ENCODE data around the gene RAB31. TPM values are rescaled to one million over a fixed set of nuclear protein-coding genes. Genes with fewer than 3 reads are reported as not detected.

RAB31 gene
- total and polyA plus RNA-seq, 10 donors = 12.3 to 112 (median 72.6) TPM

- 94 to 97% (median 95%) methylated on average over 8 to 9 of the region's 9 CpGs for WGBS, 5 donors
- Histone ChIP-seq H3K27ac (peak overlapping the region in 1 of 8 donors; percentile 66), H3K4me3 (no peak overlapping the region), H3K36me3 (peaks cover 0 to 37% (median 0%) of the 10 kb centered on the region in 6 donors), H3K9me3 (no peaks in the 10 kb centered on the region), H3K27me3 (replicated peaks in 1 of 7) (no peaks in the 10 kb centered on the region), H3K4me1 (peaks cover 0 to 56% (median 34%) of the 10 kb centered on the region in 6 donors)
- TF ChIP-seq POLR2AphosphoS5 (IDR thresholded peaks at IDR 0.05) (no peak), POLR2A (IDR thresholded peaks at IDR 0.05) (no peak), CTCF (IDR thresholded peaks at IDR 0.05 in 8 of 11, conservative IDR thresholded peaks at IDR 0.05 in 3 of 11) (no peak)
- DNase-seq = no peak
- intact Hi-C loops (cut with DNase I; ENCODE audit: low total_unique reads) = no loop called here
These were observed 98.8 kb downstream of the RAB31 start for GRCh38 chr18:9806905-9807304.

GRCh38 chr18:9808295-9809241, 100.5 kb downstream of the RAB31 start:
- Histone ChIP-seq H3K9me3 (no peaks in the 10 kb centered on the region), H3K36me3 (peaks cover 0 to 37% (median 0%) of the 10 kb centered on the region in 6 donors), H3K4me1 (peaks cover 0 to 42% (median 23%) of the 10 kb centered on the region in 6 donors), H3K27ac (peak overlapping the region in 6 of 8 donors; percentile 35 to 70 (median 62)), H3K4me3 (no peak overlapping the region), H3K27me3 (replicated peaks in 1 of 7) (no peaks in the 10 kb centered on the region)
- 67 to 83% (median 81%) methylated on average over 21 of the region's 21 CpGs for WGBS, 5 donors
- DNase-seq = no peak
- intact Hi-C loops (cut with DNase I; ENCODE audit: low total_unique reads) = no loop called here
- TF ChIP-seq POLR2A (IDR thresholded peaks at IDR 0.05) = no peak
- peak in 2 of 3 donors; percentile 52 to 58 for TF ChIP-seq POLR2AphosphoS5 (IDR thresholded peaks at IDR 0.05)

- Histone ChIP-seq H3K4me3 (no peak overlapping the region), H3K9me3 (no peaks in the 10 kb centered on the region), H3K27ac (peak overlapping the region in 4 of 8 donors; percentile 56 to 70 (median 64)), H3K4me1 (peaks cover 0 to 31% (median 14%) of the 10 kb centered on the region in 6 donors), H3K36me3 (peaks cover 0 to 37% (median 0%) of the 10 kb centered on the region in 6 donors), H3K27me3 (replicated peaks in 1 of 7) (no peaks in the 10 kb centered on the region)
- WGBS, 5 donors = 79 to 96% (median 82%) methylated on average over 6 of the region's 6 CpGs
- no peak for DNase-seq
- intact Hi-C loops (cut with DNase I; ENCODE audit: low total_unique reads) = no loop called here
- TF ChIP-seq POLR2A (IDR thresholded peaks at IDR 0.05) = no peak
- TF ChIP-seq POLR2AphosphoS5 (IDR thresholded peaks at IDR 0.05) = no peak
- no peak for TF ChIP-seq CTCF (IDR thresholded peaks at IDR 0.05 in 8 of 11, conservative IDR thresholded peaks at IDR 0.05 in 3 of 11)
These were observed 101.6 kb downstream of the RAB31 start for GRCh38 chr18:9809697-9810096.

GRCh38 chr18:9810299-9810698, 102.2 kb downstream of the RAB31 start:
- peaks cover 0 to 38% (median 0%) of the 10 kb centered on the region in 6 donors for H3K36me3 ChIP-seq
- H3K4me3 ChIP-seq = no peak overlapping the region
- WGBS, 5 donors = 83 to 90% (median 87%) methylated on average over 4 of the region's 4 CpGs
- no peak for DNase-seq
- no peaks in the 10 kb centered on the region for H3K9me3 ChIP-seq
- peaks cover 0 to 27% (median 12%) of the 10 kb centered on the region in 6 donors for H3K4me1 ChIP-seq
- TF ChIP-seq POLR2AphosphoS5 (IDR thresholded peaks at IDR 0.05) (no peak), POLR2A (IDR thresholded peaks at IDR 0.05) (no peak), CTCF (IDR thresholded peaks at IDR 0.05 in 8 of 11, conservative IDR thresholded peaks at IDR 0.05 in 3 of 11) (no peak)
- H3K27me3 ChIP-seq (replicated peaks in 1 of 7) = no peaks in the 10 kb centered on the region
- H3K27ac ChIP-seq = peak overlapping the region in 4 of 8 donors; percentile 16 to 70 (median 44)
- intact Hi-C loops (cut with DNase I; ENCODE audit: low total_unique reads) = no loop called here
